Mesendoderm (in vitro differentiated cells): ENCODE measurements around the gene PDGFD.

Experiments
- DNase-seq: peaks from one replicate; pipeline ENCODE4 v3.0.0; 2013
- H2AK5ac ChIP-seq: 2 replicates; pipeline ENCODE4 v1.6.1; 2013; ENCODE audit warnings: low read length, inconsistent platforms
- H2BK120ac ChIP-seq: 2 replicates; pipeline ENCODE4 v1.6.1; 2013; ENCODE audit warnings: low read depth, mild to moderate bottlenecking, low read length, moderate library complexity, mixed read lengths
- H2BK15ac ChIP-seq: replicated peaks from 2 replicates; pipeline ENCODE4 v1.6.1; 2013; ENCODE audit warnings: low read depth, mild to moderate bottlenecking, moderate library complexity
- H2BK5ac ChIP-seq: 2 replicates; pipeline ENCODE4 v1.6.1; 2013; ENCODE audit warnings: low read length, inconsistent platforms
- H3K18ac ChIP-seq: 2 replicates; pipeline ENCODE4 v1.6.1; 2013; ENCODE audit warnings: mild to moderate bottlenecking, low read length, mixed read lengths
- H3K23ac ChIP-seq: one replicate; pipeline ENCODE4 v1.6.1; 2013; ENCODE audit warnings: low read length
- H3K27ac ChIP-seq: 2 replicates; pipeline ENCODE4 v1.5.1; 2013; ENCODE audit warnings: low read depth, mild to moderate bottlenecking, inconsistent platforms, low read length, moderate library complexity
- H3K27me3 ChIP-seq: 2 replicates; pipeline ENCODE4 v1.6.1; 2013; ENCODE audit warnings: low read length, control low read depth, mild to moderate bottlenecking, inconsistent platforms; ENCODE audit not compliant: insufficient read depth, poor library complexity
- H3K36me3 ChIP-seq: 2 replicates; pipeline ENCODE4 v1.6.1; 2013; ENCODE audit warnings: low read length, inconsistent platforms; ENCODE audit not compliant: control insufficient read depth, insufficient read depth
- H3K4ac ChIP-seq: one replicate; pipeline ENCODE4 v1.6.1; 2013; ENCODE audit warnings: low read depth, mild to moderate bottlenecking, low read length, moderate library complexity
- H3K4me1 ChIP-seq: 2 replicates; pipeline ENCODE4 v1.6.1; 2013; ENCODE audit warnings: low read depth, low read length, inconsistent platforms; ENCODE audit not compliant: control insufficient read depth
- H3K4me2 ChIP-seq: 2 replicates; pipeline ENCODE4 v1.6.1; 2013; ENCODE audit warnings: low read length
- H3K4me3 ChIP-seq: 2 replicates; pipeline ENCODE4 v1.5.1; 2013; ENCODE audit warnings: mild to moderate bottlenecking, low read length
- H3K56ac ChIP-seq: one replicate; pipeline ENCODE4 v1.6.1; 2013; ENCODE audit warnings: low read length
- H3K79me1 ChIP-seq: 2 replicates; pipeline ENCODE4 v1.6.1; 2013; ENCODE audit warnings: low read length, inconsistent platforms
- H3K79me2 ChIP-seq: 2 replicates; pipeline ENCODE4 v1.6.1; 2013; ENCODE audit warnings: mild to moderate bottlenecking, low read length; ENCODE audit not compliant: control insufficient read depth, insufficient read depth
- H3K9ac ChIP-seq: 2 replicates; pipeline ENCODE4 v1.6.1; 2013; ENCODE audit warnings: low read length, inconsistent platforms
- H4K5ac ChIP-seq: one replicate; pipeline ENCODE4 v1.6.1; 2013; ENCODE audit warnings: low read length
- H4K8ac ChIP-seq: one replicate; pipeline ENCODE4 v1.6.1; 2013; ENCODE audit warnings: low read depth, mild to moderate bottlenecking, control low read depth, low read length, moderate library complexity
- WGBS: extraction: QIAGEN DNeasy Blood & Tissue Kit; methylation state at CpG from one replicate; pipeline ENCODE4 v1.1.7; 2013; ENCODE audit warnings: low lambda C conversion rate, missing lambda C conversion rate; ENCODE audit not compliant: insufficient coverage; ENCODE audit errors: extremely low coverage; 5-methylcytosine and 5-hydroxymethylcytosine counted together

The PDGFD gene

GRCh38 chr11:104151404-104152204, 12.3 kb downstream of the PDGFD start:
- Histone ChIP-seq H3K4me2 (no peak overlapping the region), H4K5ac (no peak overlapping the region), H3K79me1 (no peaks in the 10 kb centered on the region), H3K27me3 (no peaks in the 10 kb centered on the region), H3K4ac (no peak overlapping the region), H3K18ac (no peak overlapping the region), H2BK120ac (no peak overlapping the region), H2AK5ac (no peak overlapping the region), H3K4me1 (peaks cover 4% of the 10 kb centered on the region), H3K56ac (no peak overlapping the region), H4K8ac (no peak overlapping the region), H2BK5ac (no peak overlapping the region), H3K4me3 (no peak overlapping the region), H3K23ac (no peak overlapping the region), H3K9ac (no peak overlapping the region), H3K36me3 (no peaks in the 10 kb centered on the region), H3K79me2 (no peaks in the 10 kb centered on the region), H2BK15ac (no peak overlapping the region), H3K27ac (no peak overlapping the region)
- no peak for DNase-seq
- WGBS: no CpG with 5 or more reads among the region's 8 CpGs

GRCh38 chr11:104148706-104149105, 15.2 kb downstream of the PDGFD start:
- Histone ChIP-seq H2BK120ac (no peak overlapping the region), H2BK5ac (no peak overlapping the region), H4K5ac (no peak overlapping the region), H3K4me1 (peaks cover 2% of the 10 kb centered on the region), H3K23ac (no peak overlapping the region), H3K4ac (no peak overlapping the region), H2BK15ac (no peak overlapping the region), H3K56ac (no peak overlapping the region), H3K4me2 (no peak overlapping the region), H3K36me3 (no peaks in the 10 kb centered on the region), H3K18ac (no peak overlapping the region), H3K9ac (no peak overlapping the region), H2AK5ac (no peak overlapping the region), H3K27ac (no peak overlapping the region), H3K4me3 (no peak overlapping the region), H3K27me3 (no peaks in the 10 kb centered on the region), H3K79me2 (no peaks in the 10 kb centered on the region), H4K8ac (no peak overlapping the region), H3K79me1 (no peaks in the 10 kb centered on the region)
- no CpG with 5 or more reads among the region's 2 CpGs for WGBS
- no peak for DNase-seq

DNA sequence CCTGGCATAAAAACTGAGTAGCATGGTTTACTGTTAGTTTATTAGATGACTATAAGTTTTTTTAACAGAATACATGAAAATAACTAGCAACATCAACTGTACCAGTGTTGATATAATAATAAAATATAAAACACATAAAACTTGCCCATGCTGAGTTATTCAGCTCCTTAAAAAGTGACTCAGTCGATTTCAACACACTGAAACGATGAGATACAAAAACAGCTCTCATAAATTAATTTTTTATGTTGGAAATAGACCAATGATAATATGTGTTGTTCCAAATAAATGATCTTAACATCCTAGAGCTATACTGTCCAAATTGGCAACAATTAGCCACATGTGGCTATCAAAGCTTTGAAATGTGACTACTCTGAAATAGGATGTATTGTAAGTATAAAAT, 15.9 kb downstream of the PDGFD start:
- Histone ChIP-seq H3K27me3 (no peaks in the 10 kb centered on the region), H2BK5ac (no peak overlapping the region), H3K23ac (no peak overlapping the region), H3K4me1 (peaks cover under 1% of the 10 kb centered on the region), H3K18ac (no peak overlapping the region), H2BK15ac (no peak overlapping the region), H3K79me2 (no peaks in the 10 kb centered on the region), H3K36me3 (no peaks in the 10 kb centered on the region), H3K4me3 (no peak overlapping the region), H3K4me2 (no peak overlapping the region), H4K5ac (no peak overlapping the region), H3K79me1 (no peaks in the 10 kb centered on the region), H2AK5ac (no peak overlapping the region), H2BK120ac (no peak overlapping the region), H4K8ac (no peak overlapping the region), H3K56ac (no peak overlapping the region), H3K4ac (no peak overlapping the region), H3K27ac (no peak overlapping the region), H3K9ac (no peak overlapping the region)
- no peak for DNase-seq
- no CpG with 5 or more reads among the region's 2 CpGs for WGBS

DNA sequence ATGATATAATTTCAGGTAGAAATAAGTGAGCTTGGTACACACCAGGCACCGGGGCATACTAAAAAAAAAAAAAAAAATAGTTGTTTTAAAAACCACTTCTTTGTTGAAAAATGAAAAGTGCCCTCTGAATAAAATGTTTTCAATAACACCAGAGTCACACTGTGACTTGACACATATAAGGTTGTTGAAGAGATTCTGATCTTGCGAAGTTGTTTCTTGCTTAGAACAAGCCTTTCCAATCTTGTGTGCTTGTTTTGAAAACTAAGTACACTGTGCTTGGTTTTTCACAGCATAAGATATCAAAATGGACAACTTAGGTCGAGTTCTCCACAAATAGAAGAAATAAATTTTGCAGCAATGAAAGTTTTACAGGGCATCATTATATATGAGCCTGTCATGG, 17.0 kb downstream of the PDGFD start:
- no peak overlapping the region for H4K8ac ChIP-seq
- no peak overlapping the region for H3K4me2 ChIP-seq
- DNase-seq: no peak
- H3K23ac ChIP-seq: no peak overlapping the region
- no peak overlapping the region for H2BK15ac ChIP-seq
- no CpG with 5 or more reads among the region's 3 CpGs for WGBS
- no peak overlapping the region for H4K5ac ChIP-seq
- no peaks in the 10 kb centered on the region for H3K79me1 ChIP-seq
- no peak overlapping the region for H3K4me3 ChIP-seq
- H2BK120ac ChIP-seq: no peak overlapping the region
- H2BK5ac ChIP-seq: no peak overlapping the region
- no peaks in the 10 kb centered on the region for H3K79me2 ChIP-seq
- H3K4ac ChIP-seq: no peak overlapping the region
- no peak overlapping the region for H3K56ac ChIP-seq
- H3K27me3 ChIP-seq: no peaks in the 10 kb centered on the region
- H2AK5ac ChIP-seq: no peak overlapping the region
- H3K27ac ChIP-seq: no peak overlapping the region
- H3K36me3 ChIP-seq: no peaks in the 10 kb centered on the region
- H3K9ac ChIP-seq: no peak overlapping the region
- no peak overlapping the region for H3K18ac ChIP-seq
- no peaks in the 10 kb centered on the region for H3K4me1 ChIP-seq

GRCh38 chr11:104146421-104146820, 17.5 kb downstream of the PDGFD start:
- Histone ChIP-seq H3K23ac (no peak overlapping the region), H3K18ac (no peak overlapping the region), H3K56ac (no peak overlapping the region), H4K8ac (no peak overlapping the region), H3K4me3 (no peak overlapping the region), H4K5ac (no peak overlapping the region), H2BK120ac (no peak overlapping the region), H3K9ac (no peak overlapping the region), H3K4me1 (no peaks in the 10 kb centered on the region), H2BK5ac (no peak overlapping the region), H3K79me1 (no peaks in the 10 kb centered on the region), H3K79me2 (no peaks in the 10 kb centered on the region), H3K27me3 (no peaks in the 10 kb centered on the region), H3K36me3 (no peaks in the 10 kb centered on the region), H2AK5ac (no peak overlapping the region), H2BK15ac (no peak overlapping the region), H3K4me2 (no peak overlapping the region), H3K4ac (no peak overlapping the region), H3K27ac (no peak overlapping the region)
- WGBS: no CpG with 5 or more reads among the region's 3 CpGs
- DNase-seq: no peak

GRCh38 chr11:104145062-104145461, 18.9 kb downstream of the PDGFD start:
- no peak for DNase-seq
- no peaks in the 10 kb centered on the region for H3K79me2 ChIP-seq
- H3K4me3 ChIP-seq: no peak overlapping the region
- no peaks in the 10 kb centered on the region for H3K79me1 ChIP-seq
- no peak overlapping the region for H2BK15ac ChIP-seq
- no peaks in the 10 kb centered on the region for H3K4me1 ChIP-seq
- H3K9ac ChIP-seq: no peak overlapping the region
- H3K27ac ChIP-seq: no peak overlapping the region
- no peak overlapping the region for H2BK5ac ChIP-seq
- no peak overlapping the region for H3K4ac ChIP-seq
- H3K27me3 ChIP-seq: no peaks in the 10 kb centered on the region
- no peak overlapping the region for H4K8ac ChIP-seq
- WGBS: no CpG with 5 or more reads among the region's 3 CpGs
- no peaks in the 10 kb centered on the region for H3K36me3 ChIP-seq
- H3K18ac ChIP-seq: no peak overlapping the region
- no peak overlapping the region for H3K4me2 ChIP-seq
- no peak overlapping the region for H2BK120ac ChIP-seq
- no peak overlapping the region for H4K5ac ChIP-seq
- no peak overlapping the region for H2AK5ac ChIP-seq
- no peak overlapping the region for H3K23ac ChIP-seq
- no peak overlapping the region for H3K56ac ChIP-seq
